Lower leg skin (tissue), 4 donors: Measurements from ENCODE around the gene PDLIM7. TPM values are rescaled to one million over a fixed set of nuclear protein-coding genes. Genes with fewer than 3 reads are reported as not detected.

ENCODE experiments used
- DNase-seq, 2 donors: peaks; one replicate each; pipeline ENCODE4 v3.0.0-alpha.2; 2019; ENCODE audit warnings: low spot score in 2 of 2
- H3K4me3 ChIP-seq: fragments of 200-600 bp; sonication (generic); 2 replicates; pipeline ENCODE4 v1.5.1; 2017; ENCODE audit warnings: mild to moderate bottlenecking, low read depth; ENCODE audit not compliant: poor library complexity, severe bottlenecking
- CTCF ChIP-seq, 3 donors: fragments of 450-650 bp; IDR thresholded peaks; one replicate each; pipeline ENCODE4 v1.5.1; 2016; ENCODE audit warnings: antibody characterized with exemption in 3 of 3, mild to moderate bottlenecking in 3 of 3, moderate library complexity in 2 of 3
- POLR2A ChIP-seq, 2 donors: fragments of 450-650 bp; IDR thresholded peaks; one replicate each; pipeline ENCODE4 v1.6.1; 2016 to 2017; ENCODE audit warnings: antibody characterized with exemption in 2 of 2, mild to moderate bottlenecking in 1 of 2, moderate library complexity in 1 of 2
- WGBS, 2 donors: methylation state at CpG; one replicate each; pipeline ENCODE4 v1.1.5; 2018; 5-methylcytosine and 5-hydroxymethylcytosine counted together
- intact Hi-C: fragments of 100-400 bp; cut with DNase I; formaldehyde crosslinking; loops from one replicate; pipeline ENCODE4 v1.15.0; 2023; ENCODE audit warnings: low total_unique reads
- total RNA-seq, 4 donors: library from RNA; depleted of rRNA; stranded (reverse); fragments of >200 nt; gene quantifications; one replicate each; pipeline ENCODE4 v1.1.0, GENCODE V29; 2016

Gene PDLIM7
- total RNA-seq, 4 donors from 2014 or later = 11.8 to 31.7 (median 23.5) TPM

GRCh38 chr5:177520271-177520670, 22.9 kb upstream of the PDLIM7 start:
- no peak for DNase-seq
- WGBS, 2 donors = 92 to 97% methylated on average over 3 of the region's 3 CpGs
- TF ChIP-seq POLR2A (IDR thresholded peaks at IDR 0.05) = no peak
- no peak for TF ChIP-seq CTCF (IDR thresholded peaks at IDR 0.05)
- H3K4me3 ChIP-seq = no peak overlapping the region
- intact Hi-C loops = no loop called here

- 79 to 82% methylated on average over 13 of the region's 13 CpGs for WGBS, 2 donors
- no peak for TF ChIP-seq CTCF (IDR thresholded peaks at IDR 0.05)
- TF ChIP-seq POLR2A (IDR thresholded peaks at IDR 0.05) = no peak
- intact Hi-C loops = no loop called here
- DNase-seq = no peak
- H3K4me3 ChIP-seq = no peak overlapping the region
Observed at GRCh38 chr5:177519463-177520235, 22.2 kb upstream of the PDLIM7 start.

- 0 to 1% methylated on average over 73 to 91 of the region's 96 CpGs for WGBS, 2 donors
- H3K4me3 ChIP-seq = peak within 1 kb of the TSS; percentile 80
- TF ChIP-seq CTCF (IDR thresholded peaks at IDR 0.05) (no peak), POLR2A (IDR thresholded peaks at IDR 0.05) (no peak)
- DNase-seq = peak; percentile 99
- intact Hi-C loops = no loop called here
Observed at GRCh38 chr5:177516601-177517568, 19.5 kb upstream of the PDLIM7 start, which contains the start of gene DDX41. TSS of gene DDX41 (minus strand) at chr5:177516961. CDS start at chr5:177516945, 16 bp downstream.

- H3K4me3 ChIP-seq = no peak overlapping the region
- 90 to 91% methylated on average over 7 of the region's 7 CpGs for WGBS, 2 donors
- DNase-seq = no peak
- TF ChIP-seq CTCF (IDR thresholded peaks at IDR 0.05) (no peak), POLR2A (IDR thresholded peaks at IDR 0.05) (no peak)
- intact Hi-C loops = no loop called here
Observed at GRCh38 chr5:177515580-177515979, 18.2 kb upstream of the PDLIM7 start.

- DNase-seq = no peak
- 93 to 94% methylated on average over 11 of the region's 11 CpGs for WGBS, 2 donors
- intact Hi-C loops = no loop called here
Observed at GRCh38 chr5:177514541-177514940, 17.1 kb upstream of the PDLIM7 start.

More at GRCh38 chr5:177514541-177514940, 17.1 kb upstream of the PDLIM7 start:
- H3K4me3 ChIP-seq = no peak overlapping the region
- TF ChIP-seq CTCF (IDR thresholded peaks at IDR 0.05) (no peak), POLR2A (IDR thresholded peaks at IDR 0.05) (no peak)
